SK-N-SH treated with all-trans-retinoic acid at 6 μM for 48 hours (cell line): ENCODE data around the gene NPRL2.

Source experiments
- ATAC-seq: fragments of 200-7000 bp; cut with Tn5 transposase; 3 replicates; pipeline ENCODE4 v1.9.1; 2020; ENCODE audit warnings: mild to moderate bottlenecking, moderate library complexity
- ARNTL ChIP-seq: fragments of 450-650 bp; formaldehyde crosslinking; IDR thresholded peaks from 2 replicates; pipeline ENCODE4 v1.5.0; 2020; ENCODE audit warnings: low read depth, mild to moderate bottlenecking, moderate library complexity, borderline replicate concordance
- BACH2 ChIP-seq: fragments of 250-450 bp; sonication (Bioruptor Pico); IDR thresholded peaks from 2 replicates; pipeline ENCODE4 v1.9.0; 2021; ENCODE audit warnings: mild to moderate bottlenecking, borderline replicate concordance
- CSDC2 ChIP-seq: fragments of 250-450 bp; sonication (Bioruptor Pico); IDR thresholded peaks from 2 replicates; pipeline ENCODE4 v1.5.0; 2020; ENCODE audit warnings: mild to moderate bottlenecking, moderate library complexity
- ESRRG ChIP-seq: fragments of 250-450 bp; sonication (Bioruptor Pico); IDR thresholded peaks from 2 replicates; pipeline ENCODE4 v1.6.1; 2021; ENCODE audit warnings: mild to moderate bottlenecking
- GLIS3 ChIP-seq: fragments of 250-450 bp; sonication (Bioruptor Pico); IDR thresholded peaks from 2 replicates; pipeline ENCODE4 v1.5.0; 2020; ENCODE audit warnings: mild to moderate bottlenecking, moderate library complexity
- OSR1 ChIP-seq: fragments of 250-450 bp; sonication (Bioruptor Pico); IDR thresholded peaks from 2 replicates; pipeline ENCODE4 v1.8.0; 2022; ENCODE audit warnings: moderate library complexity, mild to moderate bottlenecking, inconsistent platforms
- PPARA ChIP-seq: fragments of 250-450 bp; sonication (Bioruptor Pico); IDR thresholded peaks from 2 replicates; pipeline ENCODE4 v1.5.0; 2020; ENCODE audit warnings: mild to moderate bottlenecking, borderline replicate concordance
- RARB ChIP-seq: fragments of 250-450 bp; sonication (Bioruptor Pico); IDR thresholded peaks from 2 replicates; pipeline ENCODE4 v1.8.0; 2021; ENCODE audit warnings: mild to moderate bottlenecking, moderate library complexity
- SNAI2 ChIP-seq: fragments of 250-450 bp; sonication (Bioruptor Pico); IDR thresholded peaks from 2 replicates; pipeline ENCODE4 v1.5.0; 2020; ENCODE audit warnings: mild to moderate bottlenecking, moderate library complexity
- TCF4 ChIP-seq: fragments of 250-450 bp; sonication (Bioruptor Pico); IDR thresholded peaks from 2 replicates; pipeline ENCODE4 v1.8.0; 2021; ENCODE audit warnings: mild to moderate bottlenecking, moderate library complexity, borderline replicate concordance
- TOX ChIP-seq: fragments of 250-450 bp; sonication (Bioruptor Pico); IDR thresholded peaks from 2 replicates; pipeline ENCODE4 v1.8.0; 2021; ENCODE audit warnings: mild to moderate bottlenecking, moderate library complexity, borderline replicate concordance
- ZC3H10 ChIP-seq: fragments of 250-450 bp; sonication (Bioruptor Pico); IDR thresholded peaks from 2 replicates; pipeline ENCODE4 v1.5.1; 2021; ENCODE audit warnings: mild to moderate bottlenecking, moderate library complexity
- ZFP3 ChIP-seq: fragments of 250-450 bp; sonication (Bioruptor Pico); IDR thresholded peaks from 2 replicates; pipeline ENCODE4 v1.5.0; 2020; ENCODE audit warnings: mild to moderate bottlenecking, moderate library complexity
- ZNF565 ChIP-seq: fragments of 450-650 bp; formaldehyde crosslinking; conservative IDR thresholded peaks from 2 replicates; pipeline ENCODE4 v1.5.0; 2020; ENCODE audit warnings: low read depth, mild to moderate bottlenecking, moderate library complexity
- ZNF70 ChIP-seq: fragments of 450-650 bp; formaldehyde crosslinking; IDR thresholded peaks from 2 replicates; pipeline ENCODE4 v1.5.0; 2020; ENCODE audit warnings: mild to moderate bottlenecking, moderate library complexity
- ZNF8 ChIP-seq: fragments of 450-650 bp; formaldehyde crosslinking; IDR thresholded peaks from 2 replicates; pipeline ENCODE4 v1.5.0; 2020; ENCODE audit warnings: mild to moderate bottlenecking, moderate library complexity
- TF ChIP-seq, protein P1 (sequence below): fragments of 250-450 bp; sonication (Bioruptor Pico); IDR thresholded peaks from 2 replicates; pipeline ENCODE4 v1.5.1; 2021; ENCODE audit warnings: mild to moderate bottlenecking, moderate library complexity
- TF ChIP-seq, protein P2 (sequence below): fragments of 250-450 bp; sonication (Bioruptor Pico); IDR thresholded peaks from 2 replicates; pipeline ENCODE4 v1.8.0; 2021; ENCODE audit warnings: low read depth, mild to moderate bottlenecking, moderate library complexity, borderline replicate concordance
- TF ChIP-seq, protein P3 (sequence below): fragments of 250-450 bp; sonication (Bioruptor Pico); IDR thresholded peaks from 2 replicates; pipeline ENCODE4 v1.5.0; 2020; ENCODE audit warnings: mild to moderate bottlenecking, moderate library complexity
- TF ChIP-seq, protein P4 (sequence below): fragments of 250-450 bp; sonication (Bioruptor Pico); IDR thresholded peaks from 2 replicates; pipeline ENCODE4 v1.5.1; 2020; ENCODE audit warnings: low read depth, mild to moderate bottlenecking, moderate library complexity
- TF ChIP-seq, protein P5 (sequence below): fragments of 250-450 bp; sonication (Bioruptor Pico); IDR thresholded peaks from 2 replicates; pipeline ENCODE4 v1.8.0; 2020; ENCODE audit warnings: mild to moderate bottlenecking, moderate library complexity, borderline replicate concordance

NPRL2 gene

DNA sequence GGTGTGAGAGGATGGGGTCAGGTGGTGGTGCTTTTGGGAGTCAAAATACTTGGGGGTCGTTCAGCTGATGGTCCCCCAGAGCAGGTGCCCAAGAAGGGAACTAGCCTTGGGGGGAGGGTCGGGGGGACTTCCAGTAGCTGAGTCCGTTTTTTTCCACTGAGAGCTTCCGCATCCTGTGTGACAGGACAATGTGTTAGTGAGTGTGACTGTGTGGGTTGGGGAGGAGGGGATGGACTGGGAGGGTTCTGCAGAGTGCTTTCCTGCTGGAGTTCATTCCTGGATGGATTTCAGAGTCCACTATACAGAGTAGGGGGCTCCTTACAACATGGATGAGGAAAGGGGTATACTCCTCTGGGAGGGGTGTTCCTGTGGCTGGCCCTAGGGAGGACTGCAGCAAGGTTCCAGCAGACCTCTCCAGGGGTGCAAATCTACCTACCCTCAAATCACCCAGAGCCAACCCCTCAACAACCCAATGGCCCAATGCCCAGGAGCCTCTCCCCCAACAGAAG, 27.4 kb downstream of the NPRL2 start (continued):
- TF ChIP-seq, protein P1, sequence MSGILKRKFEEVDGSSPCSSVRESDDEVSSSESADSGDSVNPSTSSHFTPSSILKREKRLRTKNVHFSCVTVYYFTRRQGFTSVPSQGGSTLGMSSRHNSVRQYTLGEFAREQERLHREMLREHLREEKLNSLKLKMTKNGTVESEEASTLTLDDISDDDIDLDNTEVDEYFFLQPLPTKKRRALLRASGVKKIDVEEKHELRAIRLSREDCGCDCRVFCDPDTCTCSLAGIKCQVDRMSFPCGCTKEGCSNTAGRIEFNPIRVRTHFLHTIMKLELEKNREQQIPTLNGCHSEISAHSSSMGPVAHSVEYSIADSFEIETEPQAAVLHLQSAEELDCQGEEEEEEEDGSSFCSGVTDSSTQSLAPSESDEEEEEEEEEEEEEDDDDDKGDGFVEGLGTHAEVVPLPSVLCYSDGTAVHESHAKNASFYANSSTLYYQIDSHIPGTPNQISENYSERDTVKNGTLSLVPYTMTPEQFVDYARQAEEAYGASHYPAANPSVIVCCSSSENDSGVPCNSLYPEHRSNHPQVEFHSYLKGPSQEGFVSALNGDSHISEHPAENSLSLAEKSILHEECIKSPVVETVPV = no peak
- TF ChIP-seq ZC3H10 (CRISPR knock-in tag) (no peak), PPARA (CRISPR knock-in tag) (no peak)
- TF ChIP-seq, all 23 proteins: peak for 0

DNA sequence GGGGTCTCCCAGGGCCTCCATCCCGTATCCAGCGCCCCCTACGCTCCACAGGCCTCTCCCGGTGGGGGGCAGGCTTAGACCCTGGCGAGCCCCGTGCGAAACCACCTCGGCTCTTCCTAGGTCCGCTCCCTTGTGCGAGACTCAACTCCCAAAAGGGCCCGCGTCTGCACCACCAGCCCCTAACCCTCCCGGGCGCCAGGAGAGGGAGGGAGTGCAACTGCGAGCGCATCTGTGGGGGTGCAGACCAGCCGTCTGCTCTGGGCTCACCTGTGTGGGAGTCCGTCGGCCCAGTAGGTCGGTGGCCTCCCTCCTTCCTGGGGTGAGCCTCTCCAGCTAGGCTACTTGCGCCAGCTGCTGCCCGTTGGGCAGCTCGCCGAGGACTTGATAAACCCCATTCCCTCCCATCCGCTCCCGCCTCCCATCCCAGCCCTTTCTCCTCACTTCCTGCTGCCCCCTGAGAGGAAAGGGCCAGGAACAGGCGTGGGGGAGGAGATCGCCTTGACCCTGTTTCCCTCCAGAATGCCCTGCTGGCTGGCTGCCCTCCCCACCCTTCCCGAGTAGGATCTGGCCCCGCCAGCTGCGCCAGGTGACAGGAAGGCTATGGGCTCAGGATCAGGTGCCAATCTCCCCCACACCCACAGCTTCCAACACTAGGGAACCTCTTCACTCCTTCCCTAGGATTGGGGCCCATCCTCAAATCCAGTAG, 28.0 kb downstream of the NPRL2 start, which contains the start of gene HYAL2:
Gene HYAL2 (minus strand): TSS at position 360 of the 706 bp plus-strand sequence. CDS start 2,256 bp downstream, outside the sequence.
- ATAC-seq = no peak
- TF ChIP-seq ARNTL (CRISPR knock-in tag) = no peak
- no peak for TF ChIP-seq ZNF70
- no peak for TF ChIP-seq PPARA (CRISPR knock-in tag)
- TF ChIP-seq, protein P2, sequence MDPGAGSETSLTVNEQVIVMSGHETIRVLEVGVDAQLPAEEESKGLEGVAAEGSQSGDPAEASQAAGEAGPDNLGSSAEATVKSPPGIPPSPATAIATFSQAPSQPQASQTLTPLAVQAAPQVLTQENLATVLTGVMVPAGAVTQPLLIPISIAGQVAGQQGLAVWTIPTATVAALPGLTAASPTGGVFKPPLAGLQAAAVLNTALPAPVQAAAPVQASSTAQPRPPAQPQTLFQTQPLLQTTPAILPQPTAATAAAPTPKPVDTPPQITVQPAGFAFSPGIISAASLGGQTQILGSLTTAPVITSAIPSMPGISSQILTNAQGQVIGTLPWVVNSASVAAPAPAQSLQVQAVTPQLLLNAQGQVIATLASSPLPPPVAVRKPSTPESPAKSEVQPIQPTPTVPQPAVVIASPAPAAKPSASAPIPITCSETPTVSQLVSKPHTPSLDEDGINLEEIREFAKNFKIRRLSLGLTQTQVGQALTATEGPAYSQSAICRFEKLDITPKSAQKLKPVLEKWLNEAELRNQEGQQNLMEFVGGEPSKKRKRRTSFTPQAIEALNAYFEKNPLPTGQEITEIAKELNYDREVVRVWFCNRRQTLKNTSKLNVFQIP (CRISPR knock-in tag) = no peak
- TF ChIP-seq ZC3H10 (CRISPR knock-in tag) = no peak
- no peak for TF ChIP-seq CSDC2 (CRISPR knock-in tag)
- TF ChIP-seq ZNF565 = no peak
- no peak for TF ChIP-seq SNAI2 (CRISPR knock-in tag)
- TF ChIP-seq TOX (CRISPR knock-in tag) = no peak
- TF ChIP-seq, protein P3, sequence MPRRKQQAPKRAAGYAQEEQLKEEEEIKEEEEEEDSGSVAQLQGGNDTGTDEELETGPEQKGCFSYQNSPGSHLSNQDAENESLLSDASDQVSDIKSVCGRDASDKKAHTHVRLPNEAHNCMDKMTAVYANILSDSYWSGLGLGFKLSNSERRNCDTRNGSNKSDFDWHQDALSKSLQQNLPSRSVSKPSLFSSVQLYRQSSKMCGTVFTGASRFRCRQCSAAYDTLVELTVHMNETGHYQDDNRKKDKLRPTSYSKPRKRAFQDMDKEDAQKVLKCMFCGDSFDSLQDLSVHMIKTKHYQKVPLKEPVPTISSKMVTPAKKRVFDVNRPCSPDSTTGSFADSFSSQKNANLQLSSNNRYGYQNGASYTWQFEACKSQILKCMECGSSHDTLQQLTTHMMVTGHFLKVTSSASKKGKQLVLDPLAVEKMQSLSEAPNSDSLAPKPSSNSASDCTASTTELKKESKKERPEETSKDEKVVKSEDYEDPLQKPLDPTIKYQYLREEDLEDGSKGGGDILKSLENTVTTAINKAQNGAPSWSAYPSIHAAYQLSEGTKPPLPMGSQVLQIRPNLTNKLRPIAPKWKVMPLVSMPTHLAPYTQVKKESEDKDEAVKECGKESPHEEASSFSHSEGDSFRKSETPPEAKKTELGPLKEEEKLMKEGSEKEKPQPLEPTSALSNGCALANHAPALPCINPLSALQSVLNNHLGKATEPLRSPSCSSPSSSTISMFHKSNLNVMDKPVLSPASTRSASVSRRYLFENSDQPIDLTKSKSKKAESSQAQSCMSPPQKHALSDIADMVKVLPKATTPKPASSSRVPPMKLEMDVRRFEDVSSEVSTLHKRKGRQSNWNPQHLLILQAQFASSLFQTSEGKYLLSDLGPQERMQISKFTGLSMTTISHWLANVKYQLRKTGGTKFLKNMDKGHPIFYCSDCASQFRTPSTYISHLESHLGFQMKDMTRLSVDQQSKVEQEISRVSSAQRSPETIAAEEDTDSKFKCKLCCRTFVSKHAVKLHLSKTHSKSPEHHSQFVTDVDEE (CRISPR knock-in tag) = no peak
- TF ChIP-seq GLIS3 = no peak
- TF ChIP-seq, protein P4, sequence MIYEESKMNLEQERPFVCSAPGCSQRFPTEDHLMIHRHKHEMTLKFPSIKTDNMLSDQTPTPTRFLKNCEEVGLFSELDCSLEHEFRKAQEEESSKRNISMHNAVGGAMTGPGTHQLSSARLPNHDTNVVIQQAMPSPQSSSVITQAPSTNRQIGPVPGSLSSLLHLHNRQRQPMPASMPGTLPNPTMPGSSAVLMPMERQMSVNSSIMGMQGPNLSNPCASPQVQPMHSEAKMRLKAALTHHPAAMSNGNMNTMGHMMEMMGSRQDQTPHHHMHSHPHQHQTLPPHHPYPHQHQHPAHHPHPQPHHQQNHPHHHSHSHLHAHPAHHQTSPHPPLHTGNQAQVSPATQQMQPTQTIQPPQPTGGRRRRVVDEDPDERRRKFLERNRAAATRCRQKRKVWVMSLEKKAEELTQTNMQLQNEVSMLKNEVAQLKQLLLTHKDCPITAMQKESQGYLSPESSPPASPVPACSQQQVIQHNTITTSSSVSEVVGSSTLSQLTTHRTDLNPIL (CRISPR knock-in tag) = no peak
- TF ChIP-seq RARB (CRISPR knock-in tag) = no peak
- no peak for TF ChIP-seq TCF4 (CRISPR knock-in tag)
- TF ChIP-seq, protein P5, sequence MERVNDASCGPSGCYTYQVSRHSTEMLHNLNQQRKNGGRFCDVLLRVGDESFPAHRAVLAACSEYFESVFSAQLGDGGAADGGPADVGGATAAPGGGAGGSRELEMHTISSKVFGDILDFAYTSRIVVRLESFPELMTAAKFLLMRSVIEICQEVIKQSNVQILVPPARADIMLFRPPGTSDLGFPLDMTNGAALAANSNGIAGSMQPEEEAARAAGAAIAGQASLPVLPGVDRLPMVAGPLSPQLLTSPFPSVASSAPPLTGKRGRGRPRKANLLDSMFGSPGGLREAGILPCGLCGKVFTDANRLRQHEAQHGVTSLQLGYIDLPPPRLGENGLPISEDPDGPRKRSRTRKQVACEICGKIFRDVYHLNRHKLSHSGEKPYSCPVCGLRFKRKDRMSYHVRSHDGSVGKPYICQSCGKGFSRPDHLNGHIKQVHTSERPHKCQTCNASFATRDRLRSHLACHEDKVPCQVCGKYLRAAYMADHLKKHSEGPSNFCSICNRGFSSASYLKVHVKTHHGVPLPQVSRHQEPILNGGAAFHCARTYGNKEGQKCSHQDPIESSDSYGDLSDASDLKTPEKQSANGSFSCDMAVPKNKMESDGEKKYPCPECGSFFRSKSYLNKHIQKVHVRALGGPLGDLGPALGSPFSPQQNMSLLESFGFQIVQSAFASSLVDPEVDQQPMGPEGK (CRISPR knock-in tag) = no peak
- TF ChIP-seq BACH2 (CRISPR knock-in tag) = no peak
- TF ChIP-seq ESRRG (CRISPR knock-in tag) = no peak

DNA sequence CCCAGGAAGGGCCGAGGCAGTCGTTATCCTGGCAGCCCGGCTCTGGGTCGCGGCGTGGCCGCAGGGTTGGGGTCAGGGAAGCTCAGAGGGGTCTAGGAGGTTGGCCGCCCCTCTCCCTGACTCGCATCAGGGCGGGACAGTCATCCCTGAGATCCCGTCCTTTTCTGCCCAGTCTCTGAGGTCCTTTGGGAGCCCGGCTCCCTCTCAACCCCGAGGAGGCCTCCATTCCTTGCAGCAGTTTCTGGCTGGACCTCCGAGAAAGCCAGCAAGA, 28.5 kb downstream of the NPRL2 start:
- no peak for ATAC-seq
- TF ChIP-seq BACH2 (CRISPR knock-in tag) = no peak
- TF ChIP-seq, protein P5 (CRISPR knock-in tag) = no peak
- TF ChIP-seq TCF4 (CRISPR knock-in tag) = no peak
- TF ChIP-seq ZNF70 = no peak
- no peak for TF ChIP-seq OSR1 (CRISPR knock-in tag)
- TF ChIP-seq ESRRG (CRISPR knock-in tag) = no peak
- no peak for TF ChIP-seq ZNF8 (CRISPR knock-in tag)
- TF ChIP-seq ZFP3 (CRISPR knock-in tag) = no peak
- no peak for TF ChIP-seq ZNF565
- no peak for TF ChIP-seq PPARA (CRISPR knock-in tag)
- TF ChIP-seq RARB (CRISPR knock-in tag) = no peak
- TF ChIP-seq ZC3H10 (CRISPR knock-in tag) = no peak
